Measurements from ENCODE around the gene NDUFB1.

DNA sequence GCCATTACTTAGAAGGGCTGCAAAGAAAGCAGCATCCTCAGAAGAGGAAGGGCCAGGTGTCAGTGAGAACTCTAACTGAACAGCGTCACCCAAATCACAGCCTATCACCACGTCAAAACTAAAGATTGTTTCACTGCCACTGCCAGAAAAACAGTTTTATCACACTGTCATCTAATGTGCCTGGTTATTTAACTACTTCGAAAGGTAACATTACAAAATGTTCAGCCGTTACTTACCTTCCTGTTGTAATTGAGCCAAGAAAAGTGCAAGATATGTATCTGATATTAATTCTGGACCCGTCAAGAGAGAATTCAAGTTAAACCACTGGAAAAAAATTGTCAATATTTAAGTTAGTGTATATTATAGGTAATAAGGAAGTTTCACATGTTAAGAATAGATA is 33.0 kb downstream of the NDUFB1 start:
- TF ChIP-seq, protein P1, sequence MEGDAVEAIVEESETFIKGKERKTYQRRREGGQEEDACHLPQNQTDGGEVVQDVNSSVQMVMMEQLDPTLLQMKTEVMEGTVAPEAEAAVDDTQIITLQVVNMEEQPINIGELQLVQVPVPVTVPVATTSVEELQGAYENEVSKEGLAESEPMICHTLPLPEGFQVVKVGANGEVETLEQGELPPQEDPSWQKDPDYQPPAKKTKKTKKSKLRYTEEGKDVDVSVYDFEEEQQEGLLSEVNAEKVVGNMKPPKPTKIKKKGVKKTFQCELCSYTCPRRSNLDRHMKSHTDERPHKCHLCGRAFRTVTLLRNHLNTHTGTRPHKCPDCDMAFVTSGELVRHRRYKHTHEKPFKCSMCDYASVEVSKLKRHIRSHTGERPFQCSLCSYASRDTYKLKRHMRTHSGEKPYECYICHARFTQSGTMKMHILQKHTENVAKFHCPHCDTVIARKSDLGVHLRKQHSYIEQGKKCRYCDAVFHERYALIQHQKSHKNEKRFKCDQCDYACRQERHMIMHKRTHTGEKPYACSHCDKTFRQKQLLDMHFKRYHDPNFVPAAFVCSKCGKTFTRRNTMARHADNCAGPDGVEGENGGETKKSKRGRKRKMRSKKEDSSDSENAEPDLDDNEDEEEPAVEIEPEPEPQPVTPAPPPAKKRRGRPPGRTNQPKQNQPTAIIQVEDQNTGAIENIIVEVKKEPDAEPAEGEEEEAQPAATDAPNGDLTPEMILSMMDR (IDR thresholded peaks at IDR 0.05), result no peak
- TF ChIP-seq POLR2A (IDR thresholded peaks at IDR 0.05) (no peak), POLR2AphosphoS5 (IDR thresholded peaks at IDR 0.05) (no peak)
